ENCODE measurements around the gene TP73. TPM values are rescaled to one million over a fixed set of nuclear protein-coding genes. Genes with fewer than 3 reads are reported as not detected.
A peak's percentile ranks its signal among the peaks of the same experiment; 100 is the strongest.

The TP73 gene
- total RNA-seq, 1 experiment from 2014 or later, result 19.2 TPM

DNA sequence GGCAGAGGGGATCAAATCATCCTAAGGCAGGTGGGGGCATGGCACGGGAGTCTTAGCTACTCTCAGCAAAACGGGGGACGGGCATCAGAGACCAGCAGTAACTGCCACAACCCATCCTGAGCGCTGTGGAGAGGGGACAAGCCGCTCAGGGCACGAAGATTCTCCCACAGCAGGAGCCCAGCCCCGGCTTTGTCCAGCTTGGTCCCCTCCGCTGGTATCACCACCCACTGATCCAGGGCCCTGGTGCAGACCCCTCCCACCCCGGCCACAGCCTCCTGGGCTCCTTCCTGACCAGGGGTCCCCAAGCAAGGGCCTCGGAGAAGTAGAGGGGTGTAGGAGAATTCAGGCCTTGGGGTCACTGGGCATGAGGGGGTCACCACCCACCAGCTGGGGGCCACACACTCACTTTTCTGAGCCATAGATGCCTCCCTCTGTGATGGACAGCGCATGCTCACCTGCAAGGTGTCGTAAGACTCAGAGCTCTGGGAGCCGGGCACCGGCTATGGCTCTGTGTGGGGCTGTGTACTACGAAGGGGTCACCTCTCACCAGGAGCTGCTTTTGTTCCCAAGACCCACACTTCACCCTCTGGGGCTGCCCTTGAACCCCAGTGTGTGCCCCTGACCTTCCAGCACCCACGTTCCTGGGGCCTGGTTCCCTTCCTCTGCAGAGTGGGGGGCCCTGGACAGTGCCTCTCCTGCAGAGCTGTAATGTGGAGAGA lies 117.9 kb downstream of the TP73 start:
- ATAC-seq, result no peak
- Histone ChIP-seq H3K9me3 (ENCODE audit: control insufficient read depth in 1 of 2, insufficient read depth in 1 of 2, low read depth in 1 of 2, low read length in 2 of 2) (no peaks in the 10 kb centered on the region), H3K36me3 (ENCODE audit: control insufficient read depth in 1 of 2, insufficient read depth in 2 of 2, low read length in 2 of 2) (no peaks in the 10 kb centered on the region), H3K27ac (ENCODE audit: low read depth, low read length) (no peak overlapping the region), H3K9me2 (ENCODE audit: insufficient read depth) (no peaks in the 10 kb centered on the region), H3K79me2 (ENCODE audit: insufficient read depth, low read length) (no peaks in the 10 kb centered on the region), H3K9ac (ENCODE audit: low read length) (no peak overlapping the region), H4K20me1 (ENCODE audit: insufficient read depth) (no peaks in the 10 kb centered on the region), H3K4me2 (ENCODE audit: low read length) (no peak overlapping the region), H3K27me3 (ENCODE audit: insufficient read depth, low read length) (no peaks in the 10 kb centered on the region), H3K4me3 (replicated peaks in 1 of 2; ENCODE audit: low read depth in 1 of 2, low read length in 2 of 2) (no peak overlapping the region), H2AFZ (ENCODE audit: low read depth, low read length, poor library complexity, severe bottlenecking) (no peak overlapping the region), H3K4me1 (ENCODE audit: control insufficient read depth in 1 of 2, insufficient read depth in 2 of 2, low read length in 2 of 2) (peaks cover 18 to 27% of the 10 kb centered on the region in 2 experiments)
- POLR2A ChIA-PET, result no interaction called here
- CTCF ChIA-PET, result no interaction called here
- RAD21 ChIA-PET (ENCODE audit: low non-redundant PET in 1 of 2, low total read pairs in 2 of 2, uncharacterized antibody in 2 of 2, unreplicated experiment in 2 of 2), result no interaction called here
- no peak for TF ChIP-seq ELF1 (IDR thresholded peaks at IDR 0.05; ENCODE audit: borderline replicate concordance, low read depth)
- no peak for TF ChIP-seq TCF7L2 (IDR thresholded peaks at IDR 0.05; ENCODE audit: borderline replicate concordance, extremely low read depth, insufficient read depth, insufficient read length)
- BruUV-seq (replicated peaks), result no TSS peak
- DNase-seq (ENCODE audit: low read depth, low spot score), result no peak
- intact Hi-C loops (cut with micrococcal nuclease), result no loop called here

DNA sequence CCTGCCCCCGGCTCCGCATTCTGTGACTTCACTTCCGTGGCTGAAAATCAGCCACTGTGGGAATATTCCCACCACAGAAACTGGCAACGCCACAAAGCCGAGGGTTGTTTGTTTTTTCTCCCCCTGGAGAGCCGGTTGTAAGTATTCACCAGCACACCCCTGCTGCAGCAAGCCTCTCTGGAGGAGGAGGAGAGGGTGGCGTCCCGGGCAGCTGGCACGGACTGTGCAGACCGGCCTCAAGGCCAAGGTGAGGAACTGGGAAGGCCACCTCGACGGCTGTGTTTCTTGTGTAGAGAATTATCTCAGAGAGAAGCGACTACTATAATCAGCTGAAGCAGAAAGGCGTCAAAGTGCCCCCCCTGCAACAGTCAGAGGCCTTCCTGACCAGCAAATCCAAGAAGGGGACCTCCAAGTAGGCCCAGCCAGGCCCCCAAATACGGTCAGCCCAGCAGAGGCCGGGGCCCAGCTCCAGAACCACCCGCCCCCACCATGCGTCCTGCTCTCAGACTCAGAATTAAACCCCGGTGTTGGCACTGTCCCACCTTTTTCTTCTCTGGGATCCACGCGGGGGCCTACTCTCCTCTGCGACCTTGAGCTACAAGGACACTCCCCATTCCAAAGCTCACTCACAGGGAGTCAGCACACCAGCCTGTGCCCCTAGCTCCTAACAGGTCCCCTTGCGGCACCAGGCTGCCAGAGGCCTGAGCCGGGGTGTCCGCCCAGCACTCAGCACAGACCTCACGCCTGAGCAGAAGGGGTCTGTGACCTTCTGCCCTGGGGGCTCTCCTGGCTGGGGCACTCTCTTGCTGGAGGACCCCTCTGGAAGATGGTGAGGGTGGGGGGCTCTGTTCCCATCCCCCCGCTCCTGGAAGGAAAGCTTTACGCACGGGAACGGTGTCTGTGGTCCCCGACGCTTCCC lies 119.1 kb downstream of the TP73 start:
- Histone ChIP-seq H3K27me3 (ENCODE audit: insufficient read depth, low read length) (no peaks in the 10 kb centered on the region), H3K4me3 (replicated peaks in 1 of 2; ENCODE audit: low read depth in 1 of 2, low read length in 2 of 2) (peak overlapping the region; percentile 49 to 60), H3K9ac (ENCODE audit: low read length) (peak overlapping the region; percentile 64), H3K9me3 (ENCODE audit: control insufficient read depth in 1 of 2, insufficient read depth in 1 of 2, low read depth in 1 of 2, low read length in 2 of 2) (no peaks in the 10 kb centered on the region), H4K20me1 (ENCODE audit: insufficient read depth) (no peaks in the 10 kb centered on the region), H2AFZ (ENCODE audit: low read depth, low read length, poor library complexity, severe bottlenecking) (no peak overlapping the region), H3K4me2 (ENCODE audit: low read length) (peak overlapping the region; percentile 87), H3K9me2 (ENCODE audit: insufficient read depth) (no peaks in the 10 kb centered on the region), H3K36me3 (ENCODE audit: control insufficient read depth in 1 of 2, insufficient read depth in 2 of 2, low read length in 2 of 2) (no peaks in the 10 kb centered on the region), H3K4me1 (ENCODE audit: control insufficient read depth in 1 of 2, insufficient read depth in 2 of 2, low read length in 2 of 2) (peaks cover 29 to 39% of the 10 kb centered on the region in 2 experiments), H3K27ac (ENCODE audit: low read depth, low read length) (peak overlapping the region; percentile 69; the same call in 1 of the 2 replicates), H3K79me2 (ENCODE audit: insufficient read depth, low read length) (no peaks in the 10 kb centered on the region)
- ChIA-PET CTCF (no interaction called here), RAD21 (ENCODE audit: low non-redundant PET in 1 of 2, low total read pairs in 2 of 2, uncharacterized antibody in 2 of 2, unreplicated experiment in 2 of 2) (no interaction called here), POLR2A (no interaction called here)
- no TSS peak for BruUV-seq (replicated peaks)
- no peak for DNase-seq (ENCODE audit: low read depth, low spot score)
- intact Hi-C loops (cut with micrococcal nuclease), result no loop called here
- no peak for ATAC-seq
- TF ChIP-seq TCF7L2 (IDR thresholded peaks at IDR 0.05; ENCODE audit: borderline replicate concordance, extremely low read depth, insufficient read depth, insufficient read length) (no peak), CEBPB (IDR thresholded peaks at IDR 0.05; ENCODE audit: low read depth) (no peak), SIN3A (IDR thresholded peaks at IDR 0.05; ENCODE audit: low read depth) (no peak), CBX3 (IDR thresholded peaks at IDR 0.05; ENCODE audit: low read depth) (no peak), FOSL1 (IDR thresholded peaks at IDR 0.05; ENCODE audit: low read depth) (no peak), SP1 (IDR thresholded peaks at IDR 0.05; ENCODE audit: low read depth) (no peak), ZNF274 (IDR thresholded peaks at IDR 0.05; ENCODE audit: low read depth, low read length) (no peak), EZH2 (IDR thresholded peaks at IDR 0.05) (no peak), JUND (IDR thresholded peaks at IDR 0.05) (no peak), SRF (IDR thresholded peaks at IDR 0.05; ENCODE audit: low read depth) (no peak), EZH2phosphoT487 (IDR thresholded peaks at IDR 0.05; ENCODE audit: borderline replicate concordance) (no peak), POLR2A (IDR thresholded peaks at IDR 0.05; ENCODE audit: borderline replicate concordance, extremely low read depth, insufficient read depth, insufficient read length) (no peak), ZFX (IDR thresholded peaks at IDR 0.05) (no peak), EGR1 (IDR thresholded peaks at IDR 0.05; ENCODE audit: low read depth) (no peak)
- TF ChIP-seq, protein P1, sequence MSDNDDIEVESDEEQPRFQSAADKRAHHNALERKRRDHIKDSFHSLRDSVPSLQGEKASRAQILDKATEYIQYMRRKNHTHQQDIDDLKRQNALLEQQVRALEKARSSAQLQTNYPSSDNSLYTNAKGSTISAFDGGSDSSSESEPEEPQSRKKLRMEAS (IDR thresholded peaks at IDR 0.05), result no peak
- TF ChIP-seq, protein P2, sequence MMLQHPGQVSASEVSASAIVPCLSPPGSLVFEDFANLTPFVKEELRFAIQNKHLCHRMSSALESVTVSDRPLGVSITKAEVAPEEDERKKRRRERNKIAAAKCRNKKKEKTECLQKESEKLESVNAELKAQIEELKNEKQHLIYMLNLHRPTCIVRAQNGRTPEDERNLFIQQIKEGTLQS (IDR thresholded peaks at IDR 0.05), result no peak
